Measurements from ENCODE around the gene PCDH19.

- TF ChIP-seq EZH2 (IDR thresholded peaks at IDR 0.05; ENCODE audit: insufficient read depth, poor library complexity, severe bottlenecking) = no peak
- no peak for TF ChIP-seq EZH2phosphoT487 (IDR thresholded peaks at IDR 0.05; ENCODE audit: insufficient read depth, low read depth)
These were observed 144.9 kb downstream of the PCDH19 start for GRCh38 chrX:100265179-100265578.
